Retinal pigment epithelial cell (primary cell): Measurements from ENCODE around the gene MYRFL.

Source experiments
- DNase-seq: peaks from one replicate; pipeline ENCODE4 v3.0.0-alpha.2; 2010; ENCODE audit warnings: low read depth
- H3K4me3 ChIP-seq: 2 replicates; pipeline ENCODE4 v1.5.1; 2011; ENCODE audit warnings: mild to moderate bottlenecking, low read length, control low read depth, moderate library complexity
- CTCF ChIP-seq: conservative IDR thresholded peaks from 2 replicates; pipeline ENCODE4 v1.5.1; 2011; ENCODE audit warnings: low read depth, low read length, control low read depth, inconsistent platforms

The MYRFL gene

GRCh38 chr12:69929531-69929930, 104.5 kb downstream of the MYRFL start:
- TF ChIP-seq CTCF: no peak
- no peak overlapping the region for H3K4me3 ChIP-seq
- DNase-seq: no peak

GRCh38 chr12:69931569-69931968, 106.5 kb downstream of the MYRFL start:
- TF ChIP-seq CTCF: no peak
- no peak for DNase-seq
- no peak overlapping the region for H3K4me3 ChIP-seq

GRCh38 chr12:69932154-69932553, 107.1 kb downstream of the MYRFL start:
- no peak overlapping the region for H3K4me3 ChIP-seq
- no peak for DNase-seq
- TF ChIP-seq CTCF: no peak

- no peak for DNase-seq
- no peak overlapping the region for H3K4me3 ChIP-seq
- TF ChIP-seq CTCF: no peak
These were observed 107.9 kb downstream of the MYRFL start for GRCh38 chr12:69932676-69933552.

- no peak for TF ChIP-seq CTCF
- no peak for DNase-seq
- H3K4me3 ChIP-seq: no peak overlapping the region
These were observed 109.0 kb downstream of the MYRFL start for GRCh38 chr12:69934011-69934410.

GRCh38 chr12:69935651-69936100, 110.6 kb downstream of the MYRFL start:
- H3K4me3 ChIP-seq: no peak overlapping the region
- no peak for TF ChIP-seq CTCF
- no peak for DNase-seq

- no peak overlapping the region for H3K4me3 ChIP-seq
- no peak for TF ChIP-seq CTCF
- no peak for DNase-seq
These were observed 111.2 kb downstream of the MYRFL start for GRCh38 chr12:69936214-69936731.
